ENCODE results near the gene DLGAP1. TPM values are rescaled to one million over a fixed set of nuclear protein-coding genes. Genes with fewer than 3 reads are reported as not detected.

The DLGAP1 gene
- total RNA-seq, 1 experiment from 2014 or later = 23.0 TPM

DNA sequence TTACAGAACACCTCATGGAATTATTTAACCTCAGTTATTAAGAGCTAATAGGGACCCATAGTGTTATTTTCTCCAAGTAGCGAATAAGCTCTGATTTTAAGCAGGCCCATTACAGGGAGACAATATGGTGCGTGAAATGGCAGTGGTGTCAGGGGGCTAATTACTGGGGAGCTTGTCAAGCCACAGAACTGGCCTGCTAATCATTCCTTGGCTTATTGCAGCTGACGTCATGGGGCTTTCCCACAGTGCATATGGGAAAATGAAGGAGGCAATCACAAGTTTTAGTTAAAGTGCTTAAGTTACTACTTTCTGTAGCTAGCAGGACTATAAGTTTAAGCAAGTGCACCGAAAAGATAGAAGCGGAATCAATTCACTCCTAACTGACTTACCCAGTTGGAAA is 742.6 kb downstream of the DLGAP1 start:
- CTCF ChIA-PET = interaction anchor here (0.5 to 1.1 kb wide), 3 partner anchors 34 to 157 kb away, joined by 3 to 6 read pairs (median 4); no protein-coding TSS in a partner anchor
- no peak for DNase-seq (ENCODE audit: low spot score)
- Mint-ChIP-seq H3K4me1 (no peaks in the 10 kb centered on the region; the same call in 1 of the 2 replicates), H3K36me3 (no peaks in the 10 kb centered on the region), H3K27ac (0 out of 2 replicates have a peak overlapping the region, but pooled peaks have one; percentile 3), H3K4me3 (no peak overlapping the region), H3K27me3 (ENCODE audit: low read depth) (no peaks in the 10 kb centered on the region), H3K9me3 (no peaks in the 10 kb centered on the region)
- ATAC-seq = no peak
- TF ChIP-seq, protein P1, sequence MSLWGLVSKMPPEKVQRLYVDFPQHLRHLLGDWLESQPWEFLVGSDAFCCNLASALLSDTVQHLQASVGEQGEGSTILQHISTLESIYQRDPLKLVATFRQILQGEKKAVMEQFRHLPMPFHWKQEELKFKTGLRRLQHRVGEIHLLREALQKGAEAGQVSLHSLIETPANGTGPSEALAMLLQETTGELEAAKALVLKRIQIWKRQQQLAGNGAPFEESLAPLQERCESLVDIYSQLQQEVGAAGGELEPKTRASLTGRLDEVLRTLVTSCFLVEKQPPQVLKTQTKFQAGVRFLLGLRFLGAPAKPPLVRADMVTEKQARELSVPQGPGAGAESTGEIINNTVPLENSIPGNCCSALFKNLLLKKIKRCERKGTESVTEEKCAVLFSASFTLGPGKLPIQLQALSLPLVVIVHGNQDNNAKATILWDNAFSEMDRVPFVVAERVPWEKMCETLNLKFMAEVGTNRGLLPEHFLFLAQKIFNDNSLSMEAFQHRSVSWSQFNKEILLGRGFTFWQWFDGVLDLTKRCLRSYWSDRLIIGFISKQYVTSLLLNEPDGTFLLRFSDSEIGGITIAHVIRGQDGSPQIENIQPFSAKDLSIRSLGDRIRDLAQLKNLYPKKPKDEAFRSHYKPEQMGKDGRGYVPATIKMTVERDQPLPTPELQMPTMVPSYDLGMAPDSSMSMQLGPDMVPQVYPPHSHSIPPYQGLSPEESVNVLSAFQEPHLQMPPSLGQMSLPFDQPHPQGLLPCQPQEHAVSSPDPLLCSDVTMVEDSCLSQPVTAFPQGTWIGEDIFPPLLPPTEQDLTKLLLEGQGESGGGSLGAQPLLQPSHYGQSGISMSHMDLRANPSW (CRISPR knock-in tag; conservative IDR thresholded peaks at IDR 0.05; ENCODE audit: low read depth) = no peak
- TF ChIP-seq, protein P2, sequence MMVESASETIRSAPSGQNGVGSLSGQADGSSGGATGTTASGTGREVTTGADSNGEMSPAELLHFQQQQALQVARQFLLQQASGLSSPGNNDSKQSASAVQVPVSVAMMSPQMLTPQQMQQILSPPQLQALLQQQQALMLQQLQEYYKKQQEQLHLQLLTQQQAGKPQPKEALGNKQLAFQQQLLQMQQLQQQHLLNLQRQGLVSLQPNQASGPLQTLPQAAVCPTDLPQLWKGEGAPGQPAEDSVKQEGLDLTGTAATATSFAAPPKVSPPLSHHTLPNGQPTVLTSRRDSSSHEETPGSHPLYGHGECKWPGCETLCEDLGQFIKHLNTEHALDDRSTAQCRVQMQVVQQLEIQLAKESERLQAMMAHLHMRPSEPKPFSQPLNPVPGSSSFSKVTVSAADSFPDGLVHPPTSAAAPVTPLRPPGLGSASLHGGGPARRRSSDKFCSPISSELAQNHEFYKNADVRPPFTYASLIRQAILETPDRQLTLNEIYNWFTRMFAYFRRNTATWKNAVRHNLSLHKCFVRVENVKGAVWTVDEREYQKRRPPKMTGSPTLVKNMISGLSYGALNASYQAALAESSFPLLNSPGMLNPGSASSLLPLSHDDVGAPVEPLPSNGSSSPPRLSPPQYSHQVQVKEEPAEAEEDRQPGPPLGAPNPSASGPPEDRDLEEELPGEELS (CRISPR knock-in tag; IDR thresholded peaks at IDR 0.05) = no peak
- TF ChIP-seq ZNF416 (CRISPR knock-in tag; IDR thresholded peaks at IDR 0.05) (no peak), NFYB (CRISPR knock-in tag; conservative IDR thresholded peaks at IDR 0.05; ENCODE audit: low read depth) (no peak), TP53 (CRISPR knock-in tag; IDR thresholded peaks at IDR 0.05) (no peak), TEAD1 (CRISPR knock-in tag; IDR thresholded peaks at IDR 0.05) (no peak), MYBL2 (CRISPR knock-in tag; IDR thresholded peaks at IDR 0.05) (no peak), PRRX2 (CRISPR knock-in tag; IDR thresholded peaks at IDR 0.05) (no peak)
- TF ChIP-seq, protein P3, sequence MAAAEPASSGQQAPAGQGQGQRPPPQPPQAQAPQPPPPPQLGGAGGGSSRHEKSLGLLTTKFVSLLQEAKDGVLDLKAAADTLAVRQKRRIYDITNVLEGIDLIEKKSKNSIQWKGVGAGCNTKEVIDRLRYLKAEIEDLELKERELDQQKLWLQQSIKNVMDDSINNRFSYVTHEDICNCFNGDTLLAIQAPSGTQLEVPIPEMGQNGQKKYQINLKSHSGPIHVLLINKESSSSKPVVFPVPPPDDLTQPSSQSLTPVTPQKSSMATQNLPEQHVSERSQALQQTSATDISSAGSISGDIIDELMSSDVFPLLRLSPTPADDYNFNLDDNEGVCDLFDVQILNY (CRISPR knock-in tag; IDR thresholded peaks at IDR 0.05) = no peak
- TF ChIP-seq, protein P4, sequence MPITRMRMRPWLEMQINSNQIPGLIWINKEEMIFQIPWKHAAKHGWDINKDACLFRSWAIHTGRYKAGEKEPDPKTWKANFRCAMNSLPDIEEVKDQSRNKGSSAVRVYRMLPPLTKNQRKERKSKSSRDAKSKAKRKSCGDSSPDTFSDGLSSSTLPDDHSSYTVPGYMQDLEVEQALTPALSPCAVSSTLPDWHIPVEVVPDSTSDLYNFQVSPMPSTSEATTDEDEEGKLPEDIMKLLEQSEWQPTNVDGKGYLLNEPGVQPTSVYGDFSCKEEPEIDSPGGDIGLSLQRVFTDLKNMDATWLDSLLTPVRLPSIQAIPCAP (CRISPR knock-in tag; IDR thresholded peaks at IDR 0.05) = no peak
- TF ChIP-seq, protein P5, sequence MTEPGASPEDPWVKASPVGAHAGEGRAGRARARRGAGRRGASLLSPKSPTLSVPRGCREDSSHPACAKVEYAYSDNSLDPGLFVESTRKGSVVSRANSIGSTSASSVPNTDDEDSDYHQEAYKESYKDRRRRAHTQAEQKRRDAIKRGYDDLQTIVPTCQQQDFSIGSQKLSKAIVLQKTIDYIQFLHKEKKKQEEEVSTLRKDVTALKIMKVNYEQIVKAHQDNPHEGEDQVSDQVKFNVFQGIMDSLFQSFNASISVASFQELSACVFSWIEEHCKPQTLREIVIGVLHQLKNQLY (CRISPR knock-in tag; IDR thresholded peaks at IDR 0.05) = no peak
- TF ChIP-seq, protein P6, sequence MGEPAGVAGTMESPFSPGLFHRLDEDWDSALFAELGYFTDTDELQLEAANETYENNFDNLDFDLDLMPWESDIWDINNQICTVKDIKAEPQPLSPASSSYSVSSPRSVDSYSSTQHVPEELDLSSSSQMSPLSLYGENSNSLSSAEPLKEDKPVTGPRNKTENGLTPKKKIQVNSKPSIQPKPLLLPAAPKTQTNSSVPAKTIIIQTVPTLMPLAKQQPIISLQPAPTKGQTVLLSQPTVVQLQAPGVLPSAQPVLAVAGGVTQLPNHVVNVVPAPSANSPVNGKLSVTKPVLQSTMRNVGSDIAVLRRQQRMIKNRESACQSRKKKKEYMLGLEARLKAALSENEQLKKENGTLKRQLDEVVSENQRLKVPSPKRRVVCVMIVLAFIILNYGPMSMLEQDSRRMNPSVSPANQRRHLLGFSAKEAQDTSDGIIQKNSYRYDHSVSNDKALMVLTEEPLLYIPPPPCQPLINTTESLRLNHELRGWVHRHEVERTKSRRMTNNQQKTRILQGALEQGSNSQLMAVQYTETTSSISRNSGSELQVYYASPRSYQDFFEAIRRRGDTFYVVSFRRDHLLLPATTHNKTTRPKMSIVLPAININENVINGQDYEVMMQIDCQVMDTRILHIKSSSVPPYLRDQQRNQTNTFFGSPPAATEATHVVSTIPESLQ (CRISPR knock-in tag; IDR thresholded peaks at IDR 0.05) = no peak
- TF ChIP-seq, protein P7, sequence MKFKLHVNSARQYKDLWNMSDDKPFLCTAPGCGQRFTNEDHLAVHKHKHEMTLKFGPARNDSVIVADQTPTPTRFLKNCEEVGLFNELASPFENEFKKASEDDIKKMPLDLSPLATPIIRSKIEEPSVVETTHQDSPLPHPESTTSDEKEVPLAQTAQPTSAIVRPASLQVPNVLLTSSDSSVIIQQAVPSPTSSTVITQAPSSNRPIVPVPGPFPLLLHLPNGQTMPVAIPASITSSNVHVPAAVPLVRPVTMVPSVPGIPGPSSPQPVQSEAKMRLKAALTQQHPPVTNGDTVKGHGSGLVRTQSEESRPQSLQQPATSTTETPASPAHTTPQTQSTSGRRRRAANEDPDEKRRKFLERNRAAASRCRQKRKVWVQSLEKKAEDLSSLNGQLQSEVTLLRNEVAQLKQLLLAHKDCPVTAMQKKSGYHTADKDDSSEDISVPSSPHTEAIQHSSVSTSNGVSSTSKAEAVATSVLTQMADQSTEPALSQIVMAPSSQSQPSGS (CRISPR knock-in tag; IDR thresholded peaks at IDR 0.05; ENCODE audit: borderline replicate concordance, low read depth) = no peak
- POLR2A ChIA-PET = no interaction called here

DNA sequence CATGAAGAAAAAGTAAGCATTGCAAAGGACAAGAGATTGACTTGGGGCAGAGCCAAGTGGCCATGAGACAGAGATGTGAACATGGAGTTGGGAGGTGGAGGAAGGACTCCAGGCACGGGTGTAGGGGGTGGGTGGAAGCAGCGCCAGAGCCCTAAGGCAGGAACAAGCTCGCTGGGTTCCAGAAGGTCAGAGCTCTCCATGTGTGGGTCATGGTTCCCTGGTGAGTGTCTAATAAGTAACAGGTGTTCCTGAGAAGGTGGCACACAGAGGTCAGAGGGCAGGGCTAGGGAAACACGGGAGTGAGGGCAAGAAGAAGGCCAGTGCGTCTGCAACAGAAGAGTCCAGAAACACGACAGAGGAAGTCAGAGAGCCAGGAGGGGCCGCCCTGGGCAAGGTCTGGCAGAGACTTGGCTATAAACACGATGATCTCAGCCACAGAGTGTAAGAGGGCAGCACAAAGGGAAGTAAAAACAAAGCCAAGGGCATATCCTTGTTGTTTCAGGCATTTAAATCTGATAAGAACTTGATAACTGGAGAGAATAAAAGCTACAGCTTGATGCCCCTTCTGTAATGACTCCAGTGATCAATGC is 744.3 kb downstream of the DLGAP1 start:
- no peaks in the 10 kb centered on the region; the same call in 1 of the 2 replicates for H3K27me3 Mint-ChIP-seq (ENCODE audit: low read depth)
- H3K4me1 Mint-ChIP-seq = no peaks in the 10 kb centered on the region; the same call in 1 of the 2 replicates
- CTCF ChIA-PET = interaction anchor here (2.0 to 3.6 kb wide), 2 partner anchors 60 to 159 kb away, joined by 8 to 21 read pairs; no protein-coding TSS in a partner anchor
- H3K4me3 Mint-ChIP-seq = no peak overlapping the region
- no peaks in the 10 kb centered on the region for H3K36me3 Mint-ChIP-seq
- H3K9me3 Mint-ChIP-seq = no peaks in the 10 kb centered on the region
- POLR2A ChIA-PET = no interaction called here
- ATAC-seq (no peak), DNase-seq (ENCODE audit: low spot score) (no peak)
- no peak overlapping the region for H3K27ac Mint-ChIP-seq
- TF ChIP-seq, protein P8, sequence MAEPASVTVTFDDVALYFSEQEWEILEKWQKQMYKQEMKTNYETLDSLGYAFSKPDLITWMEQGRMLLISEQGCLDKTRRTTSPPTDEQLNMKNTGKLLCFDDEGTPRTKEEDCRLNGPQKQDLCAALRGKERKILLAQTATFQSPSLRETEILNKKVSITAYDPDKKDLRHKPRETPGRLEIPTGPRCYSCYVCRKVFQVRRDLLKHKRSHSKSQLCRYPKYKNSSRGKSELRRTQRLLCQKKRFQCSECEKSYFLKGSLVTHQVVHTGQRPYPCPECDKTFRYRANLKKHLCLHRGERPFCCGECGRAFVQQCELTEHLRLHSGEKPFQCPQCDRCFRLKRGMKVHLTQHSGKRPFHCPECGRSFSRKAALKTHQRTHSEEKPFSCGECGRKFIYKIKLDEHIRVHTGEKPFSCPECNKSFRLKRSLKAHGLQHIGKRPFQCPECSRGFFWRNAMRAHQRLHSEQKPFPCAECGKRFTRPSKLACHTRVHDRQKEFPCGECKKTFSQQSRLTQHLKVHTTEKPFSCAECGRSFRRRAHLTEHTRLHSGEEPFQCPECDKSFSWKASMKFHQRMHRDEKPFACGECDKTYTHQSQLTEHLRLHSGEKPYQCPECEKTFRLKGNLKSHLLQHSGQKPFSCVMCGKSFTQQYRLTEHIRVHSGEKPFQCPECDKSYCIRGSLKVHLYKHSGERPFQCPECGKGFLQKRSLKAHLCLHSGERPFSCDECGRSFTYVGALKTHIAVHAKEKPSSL (CRISPR knock-in tag; conservative IDR thresholded peaks at IDR 0.05) = no peak
- TF ChIP-seq, protein P5 (CRISPR knock-in tag; IDR thresholded peaks at IDR 0.05) = no peak
- TF ChIP-seq ZNF138 (CRISPR knock-in tag; conservative IDR thresholded peaks at IDR 0.05) (no peak), ZNF423 (CRISPR knock-in tag; IDR thresholded peaks at IDR 0.05) (no peak), ELF4 (CRISPR knock-in tag; IDR thresholded peaks at IDR 0.05; ENCODE audit: low read depth) (no peak), SOX15 (CRISPR knock-in tag; IDR thresholded peaks at IDR 0.05) (no peak)

Data from WTC11 (cell line).